NCI-H1092 (cell line): ENCODE results near the gene TXNIP.
"Not testable (repeated sequence)": the region's sequence is repeated elsewhere in the genome, so short reads cannot be mapped to it uniquely, and the experiment has no call there.

Experiments
- DNase-seq: peaks from one replicate; lab custom pipeline; 2025; lab: John Stamatoyannopoulos, UW

The TXNIP gene, protein sequence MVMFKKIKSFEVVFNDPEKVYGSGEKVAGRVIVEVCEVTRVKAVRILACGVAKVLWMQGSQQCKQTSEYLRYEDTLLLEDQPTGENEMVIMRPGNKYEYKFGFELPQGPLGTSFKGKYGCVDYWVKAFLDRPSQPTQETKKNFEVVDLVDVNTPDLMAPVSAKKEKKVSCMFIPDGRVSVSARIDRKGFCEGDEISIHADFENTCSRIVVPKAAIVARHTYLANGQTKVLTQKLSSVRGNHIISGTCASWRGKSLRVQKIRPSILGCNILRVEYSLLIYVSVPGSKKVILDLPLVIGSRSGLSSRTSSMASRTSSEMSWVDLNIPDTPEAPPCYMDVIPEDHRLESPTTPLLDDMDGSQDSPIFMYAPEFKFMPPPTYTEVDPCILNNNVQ

DNA sequence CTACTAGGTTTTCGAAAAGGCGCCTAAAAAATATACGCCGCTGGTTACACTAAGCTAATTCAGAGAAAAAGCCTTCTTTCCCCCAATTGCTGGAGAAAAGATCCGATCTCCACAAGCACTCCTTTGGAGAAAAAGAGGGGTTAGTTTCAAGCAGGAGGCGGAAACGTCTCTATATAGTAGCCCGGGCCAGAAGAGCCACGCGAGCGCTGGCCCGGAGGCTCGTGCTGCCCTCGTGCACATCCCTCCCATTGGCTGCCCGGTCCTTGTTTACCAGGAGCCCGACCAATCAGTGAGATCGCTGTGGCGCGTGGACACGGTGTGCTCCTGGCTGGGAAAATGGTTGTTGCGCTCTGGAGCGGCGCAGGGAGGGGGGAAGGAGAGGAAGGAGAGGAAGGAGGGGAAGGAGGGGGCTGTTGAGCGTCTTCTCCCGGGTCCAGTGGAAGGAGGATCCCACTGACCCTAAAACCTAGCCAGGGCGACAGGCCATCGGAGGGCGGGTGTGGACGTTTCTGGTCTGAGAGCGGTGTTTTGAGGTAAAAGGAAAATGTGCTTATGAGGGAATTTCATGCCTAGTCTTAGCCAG is at the start of gene TXNIP:
Gene TXNIP (minus strand): TSS at position 147 of the 583 bp plus-strand sequence. CDS start 313 bp downstream, outside the sequence.
- peak; percentile 99 for DNase-seq

DNA sequence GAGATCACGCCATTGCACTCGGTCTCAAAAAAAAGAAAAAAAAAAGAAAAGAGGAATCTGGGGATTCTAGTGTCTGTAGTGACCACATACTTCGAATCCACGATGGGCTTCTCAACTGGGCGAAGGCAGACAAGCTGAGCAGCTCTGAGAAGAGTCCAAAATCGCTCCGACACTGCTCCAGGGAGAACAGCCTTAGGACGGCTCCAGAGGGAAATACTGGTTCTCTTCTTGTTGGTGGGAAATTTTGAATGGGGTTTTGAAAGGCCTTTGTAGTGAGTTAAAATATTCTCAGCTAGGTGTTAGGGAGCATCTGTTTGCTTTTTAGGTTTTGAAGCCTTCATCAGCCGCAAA is 43.4 kb upstream of the TXNIP start:
- DNase-seq, result no peak

DNA sequence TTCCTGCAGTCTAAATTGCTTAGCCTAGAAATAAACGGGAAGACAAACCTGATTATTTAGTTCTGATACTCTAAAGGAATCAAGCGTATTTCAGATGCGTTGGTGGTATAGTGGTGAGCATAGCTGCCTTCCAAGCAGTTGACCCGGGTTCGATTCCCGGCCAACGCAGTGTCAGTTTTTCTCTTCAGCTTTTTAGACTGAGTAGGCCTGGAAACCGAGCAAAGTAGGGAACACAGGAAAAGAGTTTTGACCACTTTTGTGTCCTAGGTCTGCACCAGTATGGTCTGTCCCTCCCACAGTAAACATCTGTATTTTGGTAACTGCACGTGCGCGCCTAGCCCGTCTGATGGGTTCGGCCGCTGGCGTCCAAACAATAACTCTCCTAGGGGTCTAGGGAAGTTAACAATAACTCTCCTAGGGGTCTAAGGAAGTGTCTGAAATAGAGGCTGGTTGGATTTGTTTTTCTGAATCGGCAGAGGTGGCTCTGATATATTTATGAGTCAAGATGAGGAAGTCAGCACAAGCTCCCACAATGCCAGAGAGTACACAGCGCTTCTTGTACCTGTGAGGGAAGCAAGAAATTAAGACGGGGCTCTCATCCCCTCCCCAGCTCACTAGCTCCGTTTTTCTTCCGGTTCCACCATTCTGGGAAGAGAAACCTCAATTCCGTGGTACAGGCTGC is 40.7 kb upstream of the TXNIP start:
- peak; percentile 91 for DNase-seq

DNA sequence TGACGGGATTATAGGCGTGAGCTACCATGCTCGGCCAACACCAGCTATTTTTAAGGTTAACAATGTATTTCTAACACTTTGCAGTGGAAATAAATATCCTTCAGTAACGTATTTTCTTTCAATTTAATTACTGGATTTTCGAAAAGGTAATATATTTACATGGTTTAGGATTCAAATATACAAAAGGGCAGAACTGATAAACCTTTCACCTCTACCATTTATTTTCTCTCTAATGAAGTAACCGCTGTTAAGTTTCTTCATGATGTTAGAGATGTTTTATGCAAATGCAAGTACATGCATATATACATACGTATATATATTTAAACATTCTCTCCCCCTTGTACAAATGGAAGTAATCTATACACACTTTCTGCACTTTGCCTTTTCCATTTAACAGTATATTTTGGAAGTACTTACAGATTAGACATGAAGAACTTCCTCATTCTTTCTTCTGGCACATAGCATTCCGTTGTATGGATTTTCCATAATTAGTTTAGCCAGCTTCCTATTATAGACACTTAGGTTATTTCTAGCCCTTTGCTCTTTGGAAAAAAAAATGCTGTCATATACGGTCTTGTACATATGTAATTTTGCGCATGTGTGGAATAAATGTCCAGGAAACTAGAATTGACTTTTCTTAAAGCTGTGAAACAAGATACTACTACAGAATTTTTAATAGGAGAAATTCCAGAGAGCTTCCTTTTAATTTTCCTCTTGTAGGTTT is 40.0 kb upstream of the TXNIP start:
- no peak for DNase-seq

DNA sequence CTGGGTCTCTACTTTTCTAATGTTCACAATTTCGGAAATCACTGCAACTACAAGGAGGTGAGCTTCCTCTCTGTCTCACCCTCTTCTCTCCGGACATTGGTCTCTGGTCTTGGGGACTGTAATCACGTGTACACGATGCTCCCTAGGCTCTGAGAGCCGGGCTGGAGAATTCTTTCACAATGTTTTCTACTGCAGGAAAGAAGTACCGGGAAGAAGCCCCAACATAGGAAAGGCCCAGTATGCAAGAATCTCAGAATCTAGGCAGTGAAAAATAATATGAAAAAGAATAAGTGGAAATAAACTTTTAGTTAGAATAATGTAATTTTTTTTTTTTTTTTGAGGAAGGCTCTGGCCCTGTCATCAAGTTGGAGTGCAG is 38.7 kb upstream of the TXNIP start:
- DNase-seq, result no peak

DNA sequence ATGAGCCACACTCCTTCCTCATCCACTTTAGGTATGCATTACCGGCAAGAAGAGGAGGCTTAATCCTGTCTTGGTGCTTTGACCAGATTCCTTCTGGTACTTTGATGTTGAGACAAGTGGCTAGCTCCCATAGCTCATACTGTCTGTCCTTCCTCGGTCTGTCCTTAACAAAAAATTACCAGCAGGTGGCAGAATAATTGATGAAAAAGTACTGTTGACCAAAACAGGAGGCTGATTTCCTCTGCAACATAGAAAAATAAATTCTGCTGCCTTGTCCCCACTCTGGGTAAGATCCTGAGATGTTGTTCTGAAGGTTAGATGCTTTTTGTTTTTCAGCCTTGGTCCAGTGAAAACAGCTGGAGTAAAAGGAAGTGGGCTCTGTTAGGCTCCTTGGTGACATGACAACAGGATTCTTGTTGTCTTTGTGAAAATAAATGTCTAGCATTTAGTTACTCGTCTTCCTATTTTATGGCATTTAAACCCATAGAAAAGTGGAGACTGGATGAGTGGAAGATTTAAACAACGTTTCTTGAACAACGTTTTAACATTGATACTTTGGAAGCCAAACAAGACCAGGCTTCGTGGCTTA is 36.3 kb upstream of the TXNIP start:
- peak; percentile 16 for DNase-seq

DNA sequence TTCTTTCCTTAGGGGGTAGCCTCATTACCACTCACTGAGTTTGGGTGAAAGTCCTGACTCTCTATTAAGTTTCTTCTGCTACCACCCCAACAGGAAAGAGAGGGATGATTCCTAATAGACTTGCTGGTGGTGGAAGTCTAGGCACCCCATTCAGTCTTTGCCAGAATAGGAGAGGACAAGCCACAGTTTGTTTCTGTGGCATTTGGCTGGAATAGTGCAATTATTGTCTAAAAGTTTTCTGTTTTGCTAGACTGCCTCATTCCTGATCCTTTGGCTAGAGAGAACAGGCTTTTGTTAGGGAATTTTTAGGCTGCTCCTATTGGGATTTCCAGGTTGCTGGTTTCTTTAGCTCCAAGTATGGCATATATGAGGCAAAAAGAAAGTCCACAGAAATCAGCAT is 35.1 kb upstream of the TXNIP start:
- DNase-seq, result no peak

DNA sequence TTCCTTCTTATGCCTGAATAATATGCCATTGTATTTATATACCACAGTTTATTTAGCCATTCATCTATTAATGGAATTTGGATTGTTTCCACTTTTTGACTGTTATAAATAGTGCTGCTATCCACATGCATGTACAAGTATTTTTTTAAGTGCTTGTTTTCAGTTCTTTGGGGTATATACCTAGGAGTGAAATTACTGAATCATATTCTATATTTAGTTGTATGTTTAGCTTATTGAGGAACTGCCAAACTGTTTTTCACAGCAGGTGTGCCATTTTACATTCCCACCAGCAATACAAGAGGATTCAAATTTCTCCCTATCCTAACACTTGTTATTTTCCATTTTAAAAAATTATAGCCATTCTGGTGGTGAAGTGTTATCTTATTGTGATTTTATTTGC is 32.7 kb upstream of the TXNIP start:
- no peak for DNase-seq

DNA sequence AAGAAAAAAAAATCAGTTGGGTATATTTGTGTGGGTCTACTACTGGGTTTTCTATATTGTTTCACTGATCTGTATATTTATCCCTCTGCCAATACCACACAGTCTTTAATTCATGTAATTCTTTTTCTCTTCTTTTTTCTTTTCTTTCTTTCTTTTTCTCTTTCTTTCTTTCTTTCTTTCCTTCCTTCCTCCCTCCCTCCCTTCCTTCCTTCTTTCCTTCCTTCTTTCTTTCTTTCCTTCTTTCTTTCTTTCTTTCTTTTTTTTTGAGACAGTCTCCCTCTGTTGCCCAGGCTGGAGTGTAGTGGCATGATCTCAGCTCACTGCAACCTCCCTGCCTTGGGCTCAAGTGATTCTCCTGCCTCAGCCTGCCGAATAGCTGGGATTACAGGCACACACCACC is 30.3 kb upstream of the TXNIP start:
- DNase-seq, result not testable (repeated sequence)

DNA sequence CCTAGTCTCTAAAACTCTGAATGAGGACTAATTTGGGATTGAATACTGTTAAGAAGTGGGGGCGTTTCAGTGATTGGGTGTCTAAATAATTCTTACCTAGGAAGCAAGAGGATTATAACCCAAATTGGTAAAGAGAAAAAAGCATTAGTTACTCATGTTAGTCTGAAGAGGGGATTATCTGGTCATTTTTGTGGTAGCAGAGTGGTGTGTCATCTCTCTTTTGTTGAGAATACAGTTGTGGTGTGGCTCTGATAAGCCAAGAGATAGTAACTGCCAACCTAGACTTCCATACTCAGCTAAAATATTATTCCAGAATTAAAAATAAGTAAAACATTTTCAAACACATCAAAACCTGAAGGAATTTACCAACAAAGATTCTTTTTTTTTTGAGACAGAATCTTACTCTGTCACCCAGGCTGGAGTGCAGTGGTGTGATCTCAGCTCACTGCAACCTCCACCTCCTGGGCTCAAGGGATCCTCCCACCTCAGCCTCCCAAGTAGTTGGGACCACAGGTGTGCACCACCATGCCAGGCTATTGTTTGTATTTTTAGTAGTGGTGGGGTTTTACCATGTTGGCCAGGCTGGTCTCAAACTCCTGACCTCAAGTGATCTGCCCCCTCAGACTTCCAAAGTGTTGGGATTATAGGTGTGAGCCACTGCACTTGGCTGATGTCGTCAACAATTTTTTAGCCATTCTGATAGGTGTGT is 29.6 kb upstream of the TXNIP start:
- DNase-seq, result not testable (repeated sequence)

DNA sequence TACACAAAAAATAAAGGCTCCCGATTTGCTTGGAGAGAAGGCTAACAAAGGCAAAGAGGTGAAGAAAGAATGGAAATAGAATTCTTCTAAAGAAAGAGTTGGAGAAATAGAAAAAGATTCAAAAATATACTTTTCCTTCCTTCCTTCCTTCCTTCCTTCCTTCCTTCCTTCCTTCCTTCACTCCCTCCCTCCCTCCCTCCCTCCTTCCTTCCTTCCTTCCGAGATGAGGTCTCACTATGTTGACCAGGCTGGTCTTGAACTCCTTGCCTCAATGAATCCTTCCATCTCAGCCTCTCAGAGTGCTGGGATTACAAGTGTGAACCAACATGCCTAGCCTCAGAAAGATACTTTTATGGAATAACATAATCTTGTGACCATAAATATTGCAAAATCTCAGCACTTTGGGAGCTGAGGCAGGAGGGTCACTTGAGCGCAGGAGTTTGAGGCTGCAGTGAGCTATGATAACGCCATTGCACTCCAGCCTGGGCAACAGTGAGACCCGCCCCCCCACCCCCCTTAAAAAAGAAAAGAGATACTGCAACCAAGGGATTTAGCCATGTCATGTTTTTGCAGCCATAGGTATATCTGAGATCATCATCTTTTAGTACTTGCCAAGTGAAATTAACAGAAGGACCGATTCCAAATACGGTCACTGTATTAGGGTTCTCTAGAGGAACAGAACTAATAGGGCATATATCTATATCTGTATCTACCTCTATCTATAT is 26.2 kb upstream of the TXNIP start:
- DNase-seq, result no peak

DNA sequence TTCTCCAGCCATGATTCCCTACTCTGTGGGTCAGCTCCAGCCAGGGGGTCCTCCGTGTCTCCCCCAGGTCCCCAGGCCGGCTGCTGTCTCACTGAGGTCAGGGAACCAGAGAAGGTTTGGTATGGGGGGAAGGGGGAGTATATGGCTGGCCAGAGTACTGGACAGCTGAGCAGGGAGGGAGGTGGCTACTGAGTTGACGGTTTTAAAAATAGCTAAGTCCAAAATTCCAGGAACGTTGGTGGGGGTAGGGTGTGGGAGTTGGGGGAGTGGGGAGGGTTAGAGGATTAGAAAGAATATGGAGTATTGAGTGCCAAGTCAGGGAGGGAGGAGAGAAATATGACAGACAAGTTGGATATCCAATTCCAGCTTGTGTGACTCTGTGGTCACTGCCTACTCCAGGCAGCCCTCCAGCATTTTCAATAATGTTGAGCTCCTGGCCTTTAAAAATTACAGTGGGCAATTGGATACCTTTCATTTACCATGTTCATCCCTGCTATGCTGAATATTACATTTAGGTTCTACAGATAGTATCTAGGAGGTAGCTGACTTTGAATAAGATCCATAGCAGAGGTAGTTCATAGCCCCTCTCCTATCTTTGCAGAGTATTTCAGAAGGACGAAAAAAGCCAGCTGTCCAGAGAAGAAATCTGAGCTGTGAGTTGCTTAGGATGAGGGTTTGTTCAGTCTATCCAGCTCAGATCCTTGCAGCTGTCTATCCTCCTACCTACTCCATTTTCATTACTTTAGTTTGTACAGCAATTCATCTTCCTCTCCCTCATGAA is 25.4 kb upstream of the TXNIP start, which contains the start of gene HJV:
Gene HJV (minus strand): TSS at position 114 of the 781 bp plus-strand sequence. CDS start 1,504 bp downstream, outside the sequence.
- no peak for DNase-seq

DNA sequence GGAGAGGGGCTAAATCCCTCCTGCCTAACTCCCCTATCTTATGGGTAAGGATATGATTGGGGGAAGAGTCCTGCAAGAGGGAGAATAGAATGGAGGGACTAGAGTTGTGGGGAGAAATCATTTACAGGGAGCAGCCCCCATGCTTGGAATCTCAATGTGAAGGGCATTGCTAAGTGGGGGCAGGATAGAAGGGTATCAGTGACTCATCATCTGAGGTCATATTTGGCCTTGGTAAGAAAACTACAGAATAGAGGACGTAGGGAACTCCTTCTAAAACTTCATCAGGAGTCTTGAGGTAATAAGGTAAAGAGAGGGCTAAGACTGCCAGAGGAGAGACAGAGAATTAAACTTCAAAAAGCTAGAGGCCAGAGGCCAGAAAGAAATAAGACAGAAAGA is 24.7 kb upstream of the TXNIP start:
- DNase-seq, result no peak

DNA sequence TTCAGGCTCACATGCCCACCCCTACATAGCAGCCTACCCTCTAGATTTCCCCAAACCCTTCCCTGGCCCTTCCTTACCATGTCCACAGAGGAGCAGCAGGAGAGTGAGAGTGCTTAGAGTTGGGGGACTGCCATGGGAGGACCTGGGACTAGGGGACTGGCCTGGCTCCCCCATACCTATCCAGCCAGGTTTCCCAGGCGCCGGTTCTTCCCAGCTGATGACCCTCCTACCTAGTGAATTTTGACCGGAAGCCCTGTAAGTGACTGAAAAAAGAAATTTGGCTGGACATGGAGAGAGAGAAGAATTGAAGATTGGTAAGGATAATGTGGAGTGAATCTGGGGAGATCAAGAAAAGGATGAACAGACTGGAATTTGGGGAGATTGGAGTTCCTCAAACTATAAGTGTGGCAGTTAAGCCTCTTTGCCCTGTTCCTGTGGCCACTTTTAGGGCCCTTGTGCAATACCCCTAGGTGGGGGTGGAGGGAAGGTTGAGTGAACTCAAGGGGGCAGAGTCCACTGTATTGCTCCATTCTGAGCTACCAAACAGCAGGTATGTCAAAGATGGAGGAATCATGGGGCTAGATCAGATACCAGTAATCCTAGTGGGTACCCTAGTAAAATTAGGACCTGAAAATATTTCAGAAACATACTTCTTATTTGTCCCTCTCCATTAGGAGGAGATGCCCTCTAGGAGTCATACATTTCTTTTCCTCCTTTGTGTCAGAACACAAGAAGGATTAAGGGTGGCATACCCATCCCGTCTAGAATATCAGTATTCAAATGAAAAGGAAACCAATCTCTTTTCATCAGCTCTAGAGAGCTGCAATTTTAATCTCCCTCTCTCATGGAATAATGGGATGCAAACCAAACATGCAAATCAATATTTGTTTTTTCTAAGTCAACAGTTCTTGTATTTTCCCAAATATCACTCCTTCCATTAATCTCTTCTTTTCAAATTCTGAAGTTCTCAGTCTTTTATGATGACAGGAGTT is 24.0 kb upstream of the TXNIP start:
- no peak for DNase-seq

DNA sequence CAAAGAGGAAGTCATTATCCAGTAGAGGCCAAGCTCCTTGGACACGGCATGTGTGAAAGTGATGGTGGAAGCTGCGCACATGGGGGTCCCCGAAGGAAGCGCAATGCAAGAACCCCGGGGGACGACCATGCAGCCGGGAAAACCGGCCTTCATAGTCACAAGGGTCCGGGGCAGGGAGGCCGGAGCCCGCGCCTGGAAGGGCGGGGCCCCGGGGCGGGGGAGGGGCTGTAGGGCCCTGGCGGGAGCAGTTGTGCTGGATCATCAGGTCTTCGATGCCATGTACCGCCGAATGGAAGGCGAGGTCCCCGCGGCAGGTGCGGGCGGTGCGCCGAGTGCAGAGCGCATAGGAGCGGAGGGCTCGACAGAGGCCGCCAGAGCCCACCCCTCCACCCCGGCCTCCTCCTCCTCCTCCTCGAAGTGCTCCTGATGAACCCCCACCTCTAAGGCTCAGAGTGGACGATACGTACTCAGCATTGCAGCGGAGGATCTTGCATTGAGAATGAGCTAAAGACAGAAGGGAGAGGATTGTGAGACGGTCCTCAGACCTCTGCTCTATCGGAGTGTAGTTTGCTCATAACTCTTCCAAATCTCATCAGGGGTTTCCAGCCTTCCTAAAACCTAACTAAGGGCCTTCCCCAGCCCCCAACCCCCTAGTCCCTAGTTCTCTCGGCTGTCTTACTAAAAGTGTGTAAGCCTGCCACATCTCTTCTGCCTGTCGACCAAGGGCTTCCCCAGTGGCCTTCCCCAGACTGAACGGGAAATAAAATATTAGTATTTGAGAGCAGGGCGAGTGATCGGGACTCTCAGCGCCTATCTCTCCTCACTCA is 23.1 kb upstream of the TXNIP start:
- DNase-seq, result no peak

DNA sequence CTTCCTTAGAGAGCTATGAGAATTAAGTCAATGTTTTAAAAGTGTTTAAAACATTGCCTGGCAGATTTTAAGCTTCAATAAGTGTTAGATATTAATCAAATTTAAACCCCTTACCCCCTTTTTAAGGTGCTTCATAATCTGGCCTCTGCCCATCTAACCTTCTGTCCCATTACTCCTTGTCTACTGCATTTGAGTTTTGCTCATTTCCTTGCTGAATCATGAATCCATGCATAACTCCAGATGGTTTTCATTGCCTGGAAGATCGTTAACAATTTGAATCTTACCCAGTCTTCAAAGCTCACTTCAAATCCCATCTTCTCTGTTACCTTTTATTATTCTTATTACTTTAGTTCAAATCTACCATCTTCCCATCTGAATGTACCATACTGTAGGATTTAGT is 20.5 kb upstream of the TXNIP start:
- DNase-seq, result no peak

DNA sequence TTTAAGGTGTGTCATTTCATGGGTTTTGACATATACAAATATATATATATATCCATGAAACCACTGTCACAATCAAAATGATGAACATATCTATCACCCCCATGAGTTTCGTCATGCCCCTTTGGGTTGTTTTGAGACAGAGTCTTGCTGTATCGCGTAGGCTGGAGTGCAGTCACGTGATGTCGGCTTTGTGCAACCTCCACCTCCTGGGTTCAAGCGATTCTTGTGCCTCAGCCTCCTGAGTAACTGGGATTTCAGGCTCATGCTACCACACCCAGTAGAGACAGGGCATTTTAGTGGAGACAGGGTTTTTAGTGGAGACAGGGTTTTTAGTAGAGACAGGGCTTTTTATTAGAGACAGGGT is 17.2 kb upstream of the TXNIP start:
- no peak for DNase-seq
